HL-60/S4 treated with phorbol 12-myristate 13-acetate at 8.2 ng/mL for 4 days and 3 days (cell line): ENCODE results near the gene ARHGAP42.
"Not testable (repeated sequence)": the region's sequence is repeated elsewhere in the genome, so short reads cannot be mapped to it uniquely, and the experiment has no call there.

Experiments
- in situ Hi-C: fragments of 300-500 bp; cut with MboI; formaldehyde crosslinking; loops from 2 replicates; pipeline ENCODE4 v1.15.0; 2022; ENCODE audit warnings: low sequenced_read_pairs

ARHGAP42 gene, protein sequence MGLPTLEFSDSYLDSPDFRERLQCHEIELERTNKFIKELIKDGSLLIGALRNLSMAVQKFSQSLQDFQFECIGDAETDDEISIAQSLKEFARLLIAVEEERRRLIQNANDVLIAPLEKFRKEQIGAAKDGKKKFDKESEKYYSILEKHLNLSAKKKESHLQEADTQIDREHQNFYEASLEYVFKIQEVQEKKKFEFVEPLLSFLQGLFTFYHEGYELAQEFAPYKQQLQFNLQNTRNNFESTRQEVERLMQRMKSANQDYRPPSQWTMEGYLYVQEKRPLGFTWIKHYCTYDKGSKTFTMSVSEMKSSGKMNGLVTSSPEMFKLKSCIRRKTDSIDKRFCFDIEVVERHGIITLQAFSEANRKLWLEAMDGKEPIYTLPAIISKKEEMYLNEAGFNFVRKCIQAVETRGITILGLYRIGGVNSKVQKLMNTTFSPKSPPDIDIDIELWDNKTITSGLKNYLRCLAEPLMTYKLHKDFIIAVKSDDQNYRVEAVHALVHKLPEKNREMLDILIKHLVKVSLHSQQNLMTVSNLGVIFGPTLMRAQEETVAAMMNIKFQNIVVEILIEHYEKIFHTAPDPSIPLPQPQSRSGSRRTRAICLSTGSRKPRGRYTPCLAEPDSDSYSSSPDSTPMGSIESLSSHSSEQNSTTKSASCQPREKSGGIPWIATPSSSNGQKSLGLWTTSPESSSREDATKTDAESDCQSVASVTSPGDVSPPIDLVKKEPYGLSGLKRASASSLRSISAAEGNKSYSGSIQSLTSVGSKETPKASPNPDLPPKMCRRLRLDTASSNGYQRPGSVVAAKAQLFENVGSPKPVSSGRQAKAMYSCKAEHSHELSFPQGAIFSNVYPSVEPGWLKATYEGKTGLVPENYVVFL

DNA sequence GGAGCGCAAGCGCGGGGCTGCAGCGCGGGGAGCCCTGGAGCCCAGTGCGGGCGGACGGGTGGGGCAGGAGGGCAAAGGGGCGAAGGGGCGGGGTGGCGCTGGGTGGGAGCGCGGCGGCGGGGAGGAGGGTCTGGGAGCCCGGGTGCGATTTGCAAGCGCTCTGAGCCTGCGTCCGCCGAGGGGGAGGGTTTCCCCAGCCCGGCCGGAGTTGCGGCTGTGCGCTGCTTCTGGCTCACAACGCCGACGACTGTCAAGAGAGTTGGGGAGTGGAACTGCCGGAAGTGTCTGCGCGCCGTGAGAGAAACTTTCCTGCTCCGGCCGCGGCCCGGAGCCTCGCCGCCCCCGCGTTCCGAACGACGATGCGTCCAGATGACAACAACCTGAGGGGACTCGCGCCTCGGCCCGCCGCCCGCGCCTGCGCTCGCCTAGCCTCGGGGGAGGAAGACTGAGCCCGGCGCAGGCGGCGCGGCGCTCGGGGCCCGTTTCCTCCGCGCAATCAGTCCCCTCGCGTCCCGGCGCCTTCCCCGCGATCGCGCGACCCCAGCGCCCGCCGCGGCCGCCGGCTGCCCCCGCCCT is at the start of gene ARHGAP42:
ARHGAP42 (plus strand) TSS at position 235 of the 576 bp plus-strand sequence. CDS start 391 bp downstream, outside the sequence.
- in situ Hi-C loops, result no loop called here

DNA sequence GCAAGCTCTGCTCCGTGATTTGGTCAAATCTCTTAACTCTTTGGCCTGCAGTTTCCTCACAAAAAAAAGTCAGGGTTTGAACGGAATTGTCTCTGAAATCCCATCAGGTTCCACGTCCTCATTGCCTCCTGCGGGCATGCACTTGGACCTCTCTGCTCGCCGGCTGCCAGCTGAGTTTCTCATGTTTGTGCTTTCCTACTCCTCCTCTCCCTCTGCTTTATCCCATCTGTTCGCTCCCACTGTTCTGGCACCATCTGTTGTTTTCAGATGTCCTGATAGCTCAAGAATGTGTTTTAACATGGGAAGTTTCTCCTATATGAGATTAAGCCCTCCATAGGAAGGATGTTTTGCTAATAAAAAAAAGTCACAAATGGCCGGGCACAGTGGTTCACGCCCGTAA is 49.4 kb upstream of the ARHGAP42 start:
- in situ Hi-C loops, result no loop called here

GRCh38 chr11:100638648-100639047 is 48.4 kb upstream of the ARHGAP42 start:
- in situ Hi-C loops, result no loop called here

- in situ Hi-C loops, result no loop called here
Measured at GRCh38 chr11:100639140-100639539, 47.9 kb upstream of the ARHGAP42 start.

- in situ Hi-C loops, result no loop called here
Measured at GRCh38 chr11:100640071-100640470, 47.0 kb upstream of the ARHGAP42 start.

- in situ Hi-C loops, result no loop called here
Measured at GRCh38 chr11:100640646-100641045, 46.4 kb upstream of the ARHGAP42 start.

GRCh38 chr11:100641456-100641855 is 45.6 kb upstream of the ARHGAP42 start:
- in situ Hi-C loops, result no loop called here

DNA sequence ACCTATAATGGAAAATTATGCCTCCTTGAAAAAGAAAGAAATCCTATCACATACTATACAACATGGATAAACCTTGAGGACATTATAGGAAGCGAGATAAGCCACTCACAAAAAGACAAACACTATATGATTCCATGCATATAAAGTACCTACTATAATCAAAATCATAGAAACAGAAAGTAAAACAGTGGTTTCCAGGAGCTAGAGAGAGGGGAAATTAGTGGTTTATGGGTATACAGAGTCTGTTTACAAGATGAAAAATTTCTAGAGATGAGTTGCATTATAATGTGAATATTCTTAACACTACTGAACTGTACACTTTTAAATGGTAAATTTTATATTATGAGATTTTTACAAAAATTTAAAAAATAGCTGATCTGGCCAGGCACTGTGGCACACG is 40.5 kb upstream of the ARHGAP42 start:
- in situ Hi-C loops, result no loop called here

DNA sequence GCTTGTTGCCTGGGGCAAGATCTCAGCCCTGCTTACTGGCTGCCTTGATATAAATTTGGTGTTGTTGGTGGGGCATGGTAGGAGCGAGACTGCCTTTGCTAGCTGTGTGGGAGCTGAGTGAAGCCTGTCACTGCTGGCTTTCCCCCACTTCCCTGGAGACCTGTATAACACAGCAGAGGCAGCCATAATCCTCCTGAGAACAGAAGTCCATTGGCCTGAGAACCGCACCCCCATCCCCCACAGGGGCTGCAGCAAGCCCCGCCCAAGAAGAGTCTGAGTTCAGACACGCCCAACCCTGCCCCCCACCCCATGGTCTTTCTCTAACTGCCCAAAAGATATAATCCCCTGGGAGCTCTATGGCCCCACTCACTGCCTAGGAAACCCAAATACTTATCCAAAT is 39.2 kb upstream of the ARHGAP42 start:
- in situ Hi-C loops, result no loop called here

- in situ Hi-C loops, result no loop called here
Measured at GRCh38 chr11:100663583-100663982, 23.5 kb upstream of the ARHGAP42 start.

DNA sequence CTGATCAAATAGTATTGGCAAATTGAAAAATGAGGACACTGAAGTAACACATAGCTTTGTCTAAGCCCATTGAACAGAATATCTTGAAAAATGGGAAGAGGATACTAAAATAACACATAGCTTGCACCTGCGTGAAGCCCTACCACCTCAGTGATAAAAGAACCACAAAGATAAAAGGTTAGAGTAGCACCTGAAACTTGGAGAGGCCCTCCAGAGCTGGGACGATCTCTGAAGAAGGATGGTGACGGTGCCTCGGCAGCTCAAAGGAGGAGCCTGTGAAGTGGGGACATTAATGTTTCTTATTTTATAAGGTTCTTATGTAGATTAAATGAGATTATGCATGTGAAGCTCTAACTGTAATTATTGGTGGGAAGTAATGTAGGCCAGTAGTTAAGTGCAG is 23.1 kb upstream of the ARHGAP42 start:
- in situ Hi-C loops, result no loop called here

GRCh38 chr11:100666816-100667215 is 20.3 kb upstream of the ARHGAP42 start:
- in situ Hi-C loops, result not testable (repeated sequence)

- in situ Hi-C loops, result no loop called here
Measured at GRCh38 chr11:100667449-100667848, 19.6 kb upstream of the ARHGAP42 start.

DNA sequence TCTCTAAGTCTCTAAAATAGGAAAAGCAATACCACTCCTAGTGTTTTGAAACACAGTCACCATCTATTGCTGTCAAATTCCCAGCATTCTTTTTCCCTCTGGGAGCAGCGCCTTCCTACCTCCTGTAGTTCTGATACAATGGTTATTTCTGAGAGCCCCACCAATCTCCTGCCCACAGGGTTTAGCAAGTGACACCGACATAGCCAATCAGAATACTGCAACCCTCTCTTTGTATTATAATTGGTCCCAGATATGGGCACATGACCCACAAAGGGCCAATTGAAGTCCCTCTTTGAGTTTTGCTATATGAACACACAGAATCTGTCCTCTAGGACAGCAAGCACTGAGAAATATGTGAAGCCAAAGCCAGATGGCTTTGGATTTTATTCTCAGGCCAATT is 16.9 kb upstream of the ARHGAP42 start:
- in situ Hi-C loops, result no loop called here

- in situ Hi-C loops, result no loop called here
Measured at GRCh38 chr11:100671471-100671870, 15.6 kb upstream of the ARHGAP42 start.

- in situ Hi-C loops, result no loop called here
Measured at GRCh38 chr11:100672498-100673033, 14.5 kb upstream of the ARHGAP42 start.

GRCh38 chr11:100673063-100673462 is 14.0 kb upstream of the ARHGAP42 start:
- in situ Hi-C loops, result no loop called here

DNA sequence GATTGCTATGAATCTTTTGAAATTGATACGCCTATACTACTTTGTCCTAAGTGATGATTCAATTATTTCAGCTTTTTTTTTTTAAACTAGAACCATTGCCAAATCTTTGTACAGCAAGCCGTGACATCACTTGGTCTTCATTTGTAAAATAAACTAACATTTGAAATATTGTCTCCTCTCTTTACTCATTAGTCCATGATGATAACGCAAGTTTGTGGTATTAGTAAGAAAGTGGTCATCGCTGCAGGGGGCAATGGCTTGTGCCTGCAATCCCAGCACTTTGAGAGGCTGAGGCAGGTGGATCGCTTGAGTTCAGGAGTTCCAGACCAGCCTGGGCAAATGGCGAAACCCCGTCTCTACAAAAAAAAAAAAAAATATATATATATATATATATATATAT is 12.9 kb upstream of the ARHGAP42 start:
- in situ Hi-C loops, result no loop called here

GRCh38 chr11:100675115-100675650 is 11.9 kb upstream of the ARHGAP42 start:
- in situ Hi-C loops, result no loop called here

- in situ Hi-C loops, result no loop called here
Measured at GRCh38 chr11:100676901-100677300, 10.2 kb upstream of the ARHGAP42 start.

- in situ Hi-C loops, result no loop called here
Measured at GRCh38 chr11:100677796-100678195, 9.3 kb upstream of the ARHGAP42 start.
